Measurements from ENCODE around the gene FBXO11. TPM values are rescaled to one million over a fixed set of nuclear protein-coding genes. Genes with fewer than 3 reads are reported as not detected.
"Not testable (repeated sequence)": the region's sequence is repeated elsewhere in the genome, so short reads cannot be mapped to it uniquely, and the experiment has no call there.

FBXO11 gene
- polyA plus RNA-seq, 3 donors, result 75.8 to 89.1 (median 81.0) TPM

DNA sequence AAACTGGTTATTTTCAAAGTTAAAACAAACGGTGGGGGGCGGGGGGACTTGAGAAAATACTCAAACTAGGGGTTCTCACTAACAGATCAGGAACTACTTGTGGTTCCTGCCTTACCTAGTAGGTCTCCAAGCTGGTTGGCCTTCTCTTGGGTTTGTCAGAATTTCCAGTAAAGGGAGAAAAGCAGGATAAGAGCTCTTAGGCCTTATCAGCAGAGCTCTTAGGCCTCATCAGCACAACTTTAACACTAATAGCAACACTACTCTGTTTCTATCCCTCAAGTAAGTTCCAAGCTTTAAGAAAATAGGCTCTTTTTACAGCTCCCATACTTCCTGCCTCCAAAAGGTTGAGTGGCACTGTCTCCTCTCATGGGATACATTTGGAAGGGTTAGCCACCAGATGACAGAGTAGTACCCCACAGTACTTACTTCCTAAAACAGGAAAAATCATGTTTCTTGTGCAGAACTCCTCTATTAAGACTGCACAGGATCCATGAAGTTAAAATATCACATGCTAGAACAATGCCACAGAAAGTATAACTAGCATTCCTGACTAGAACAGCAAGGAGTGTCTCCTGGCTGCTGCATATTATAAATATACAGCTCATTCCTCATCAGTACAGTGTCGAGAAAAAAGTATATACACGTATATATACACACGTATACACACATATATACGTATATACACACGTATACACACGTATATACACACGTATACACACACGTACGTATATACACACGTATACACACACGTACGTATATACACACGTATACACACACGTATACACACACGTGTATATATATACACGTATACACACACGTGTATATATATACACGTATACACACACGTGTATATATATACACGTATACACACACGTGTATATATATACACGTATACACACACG, 6.1 kb downstream of the FBXO11 start:
- DNase-seq (ENCODE audit: low read depth in 3 of 3, low spot score in 2 of 3), result no peak

DNA sequence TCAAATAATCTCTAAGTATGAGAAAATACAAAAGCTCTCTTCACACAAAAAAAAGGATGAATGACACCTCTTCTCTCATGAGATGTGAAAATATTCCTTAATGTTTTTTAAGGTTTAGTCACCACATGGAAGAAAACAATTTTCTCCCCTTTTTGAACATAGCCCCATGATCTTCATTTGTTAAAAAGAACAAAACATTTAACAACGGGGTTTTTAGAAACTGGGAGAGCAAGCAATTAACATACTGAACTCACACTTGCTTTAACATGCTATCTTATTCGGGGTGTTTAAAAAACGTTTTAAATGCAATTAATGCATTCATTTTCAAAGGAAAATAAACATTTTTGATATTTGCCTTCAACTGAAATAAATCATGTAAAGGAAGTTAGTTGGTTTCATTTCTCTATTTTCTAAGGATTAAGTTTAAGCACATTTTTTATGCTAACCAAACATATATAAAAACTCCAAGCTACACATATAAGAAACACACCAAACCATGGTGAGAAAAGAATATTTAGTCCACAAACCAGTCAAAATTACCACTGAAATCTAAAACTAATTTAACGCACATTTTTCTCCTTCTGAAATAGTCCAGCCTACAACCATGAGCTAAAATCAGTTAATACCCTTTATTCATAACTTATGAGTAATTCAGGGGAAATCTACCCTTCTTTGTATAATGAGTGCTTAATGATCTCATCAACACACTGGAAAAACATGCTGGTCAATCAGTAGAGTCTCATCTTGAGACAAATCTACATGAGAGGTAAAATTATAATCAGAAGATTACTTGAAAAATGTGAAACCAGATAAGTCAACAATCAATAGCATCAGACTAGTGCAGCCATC, 8.2 kb downstream of the FBXO11 start:
- no peak for DNase-seq (ENCODE audit: low read depth in 3 of 3, low spot score in 2 of 3)

DNA sequence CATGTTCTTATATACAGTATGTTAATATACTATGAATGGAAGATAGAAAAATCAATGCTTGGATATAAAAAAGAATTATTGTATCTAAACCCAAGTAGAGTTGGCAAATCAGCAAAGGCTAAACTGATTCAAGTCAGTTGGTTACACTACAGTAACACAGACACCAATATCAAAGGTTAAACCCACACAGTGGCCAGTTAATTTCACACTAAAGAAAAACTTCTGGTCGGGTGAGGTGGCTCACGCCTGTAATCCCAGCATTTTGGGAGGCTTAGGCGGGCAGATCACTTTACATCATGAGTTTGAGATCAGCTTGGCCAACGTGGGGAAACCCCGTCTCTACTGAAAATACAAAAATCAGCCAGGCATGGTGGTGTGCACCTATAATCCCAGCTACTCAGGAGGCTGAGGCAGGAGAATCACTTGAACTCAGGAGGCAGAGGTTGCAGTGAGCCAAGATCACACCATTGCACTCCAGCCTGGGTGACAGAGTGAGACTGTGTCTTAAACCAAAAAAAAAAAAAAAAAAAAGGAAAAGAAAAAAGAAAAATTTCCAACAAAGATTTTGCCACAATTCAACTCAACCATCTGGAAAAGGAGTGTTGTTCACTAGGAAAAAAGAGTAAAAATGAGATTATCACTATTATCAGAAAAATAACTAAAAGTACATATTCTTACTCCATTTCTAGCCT, 9.0 kb downstream of the FBXO11 start:
- DNase-seq (ENCODE audit: low read depth in 3 of 3, low spot score in 2 of 3), result not testable (repeated sequence)

DNA sequence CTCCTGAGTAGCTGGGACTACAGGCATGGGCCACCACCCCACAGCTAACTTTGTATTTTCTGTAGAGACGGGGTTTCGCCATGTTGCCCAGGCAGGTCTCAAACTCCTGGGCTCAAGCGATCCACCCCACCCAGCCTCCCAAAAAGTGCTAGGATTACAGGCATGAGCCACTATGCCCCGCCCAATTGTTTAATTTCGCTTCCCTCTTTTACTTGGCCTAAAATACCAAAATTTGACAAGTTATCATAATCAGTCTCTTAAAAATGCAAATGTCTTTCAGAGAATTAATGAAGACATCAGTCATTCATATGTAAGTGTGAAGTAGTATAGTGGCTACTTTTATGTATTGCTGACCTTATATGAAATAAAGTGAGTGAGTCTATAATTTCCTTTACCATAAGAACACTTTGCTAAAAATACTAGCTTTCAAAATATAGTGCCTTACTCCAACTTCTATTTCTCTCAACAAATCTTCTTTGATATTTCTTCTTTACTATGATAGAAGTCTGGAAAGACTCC, 9.8 kb downstream of the FBXO11 start:
- DNase-seq (ENCODE audit: low read depth in 3 of 3, low spot score in 2 of 3), result no peak

DNA sequence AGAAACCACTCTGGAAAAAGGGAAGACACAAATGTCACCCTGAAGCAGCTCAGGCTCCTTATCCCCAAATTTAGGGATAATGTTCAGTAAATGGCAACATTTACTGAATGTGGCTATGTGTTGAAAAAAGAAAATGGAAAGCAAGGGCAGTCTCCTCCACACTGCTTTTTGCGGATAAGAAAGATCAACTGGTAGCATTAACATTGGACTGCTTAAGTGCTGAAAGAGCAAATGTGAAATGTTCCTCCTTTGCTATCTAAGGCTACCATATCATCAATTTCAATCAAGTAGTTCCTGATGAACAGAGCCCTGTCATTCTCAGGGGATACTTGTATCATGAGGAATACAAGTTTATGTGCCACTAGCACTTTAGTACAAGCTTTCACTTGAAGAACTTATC, 12.5 kb downstream of the FBXO11 start:
- DNase-seq (ENCODE audit: low read depth in 3 of 3, low spot score in 2 of 3), result no peak

DNA sequence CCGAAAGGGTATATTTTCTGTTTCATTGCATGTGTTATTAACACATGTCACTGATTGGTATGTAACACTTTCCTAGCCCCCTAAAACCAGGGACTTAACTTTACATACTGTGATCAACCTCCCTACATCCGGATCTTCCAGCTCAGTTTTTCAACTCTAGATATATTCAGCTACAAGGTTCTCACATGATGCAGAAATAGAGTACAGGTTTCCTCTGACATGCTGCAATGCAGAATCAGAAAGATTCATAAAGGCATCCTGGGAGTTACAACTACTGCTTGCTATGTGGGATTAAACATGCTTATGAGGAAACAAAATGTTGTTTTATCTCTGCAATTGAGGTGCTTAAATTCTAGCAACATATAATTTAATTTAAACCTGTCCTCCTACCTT, 14.0 kb downstream of the FBXO11 start:
- no peak for DNase-seq (ENCODE audit: low read depth in 3 of 3, low spot score in 2 of 3)

DNA sequence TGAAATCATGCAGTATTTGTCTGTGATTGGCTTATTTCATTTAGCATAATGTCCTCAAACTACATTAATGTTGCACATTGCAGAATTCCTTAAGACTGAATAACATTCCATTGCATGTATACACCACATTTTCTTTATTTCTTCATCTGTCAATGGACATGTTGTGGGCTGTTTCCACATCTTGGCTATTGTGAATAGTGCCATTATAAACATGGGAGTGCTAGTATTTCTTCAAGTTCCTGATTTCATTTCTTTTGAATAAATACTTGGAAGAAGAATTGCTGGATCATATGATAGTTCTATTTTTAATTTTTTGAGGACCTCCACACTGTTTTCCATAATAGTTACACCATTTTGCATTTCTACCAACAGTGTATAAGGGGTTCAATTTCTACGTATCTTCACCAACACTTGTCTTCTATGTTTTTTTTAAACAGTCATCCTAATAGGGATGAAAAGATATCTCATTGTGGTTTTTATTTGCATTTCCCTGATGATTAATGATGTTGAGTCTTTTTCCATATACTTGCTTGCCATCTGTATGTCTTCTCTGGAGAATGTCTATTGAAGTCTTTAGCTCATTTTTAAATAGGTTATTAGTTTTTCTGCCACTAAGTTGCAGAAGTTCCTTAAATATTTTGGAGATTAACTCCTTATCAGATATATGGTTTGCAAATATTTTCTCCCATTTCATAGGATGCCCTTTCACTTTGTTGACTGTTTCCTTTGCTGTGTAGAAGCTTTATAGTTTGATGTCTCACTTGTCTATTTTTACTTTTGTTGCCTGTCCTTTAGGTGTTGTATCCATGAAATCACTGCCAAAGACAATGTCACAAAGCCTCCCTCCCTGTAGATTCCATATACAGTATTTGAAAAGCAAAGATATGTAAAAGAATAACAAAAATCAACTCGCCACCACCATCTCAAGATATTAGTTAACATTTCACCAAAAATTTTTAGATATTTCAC, 14.6 kb downstream of the FBXO11 start:
- DNase-seq (ENCODE audit: low read depth in 3 of 3, low spot score in 2 of 3), result no peak

DNA sequence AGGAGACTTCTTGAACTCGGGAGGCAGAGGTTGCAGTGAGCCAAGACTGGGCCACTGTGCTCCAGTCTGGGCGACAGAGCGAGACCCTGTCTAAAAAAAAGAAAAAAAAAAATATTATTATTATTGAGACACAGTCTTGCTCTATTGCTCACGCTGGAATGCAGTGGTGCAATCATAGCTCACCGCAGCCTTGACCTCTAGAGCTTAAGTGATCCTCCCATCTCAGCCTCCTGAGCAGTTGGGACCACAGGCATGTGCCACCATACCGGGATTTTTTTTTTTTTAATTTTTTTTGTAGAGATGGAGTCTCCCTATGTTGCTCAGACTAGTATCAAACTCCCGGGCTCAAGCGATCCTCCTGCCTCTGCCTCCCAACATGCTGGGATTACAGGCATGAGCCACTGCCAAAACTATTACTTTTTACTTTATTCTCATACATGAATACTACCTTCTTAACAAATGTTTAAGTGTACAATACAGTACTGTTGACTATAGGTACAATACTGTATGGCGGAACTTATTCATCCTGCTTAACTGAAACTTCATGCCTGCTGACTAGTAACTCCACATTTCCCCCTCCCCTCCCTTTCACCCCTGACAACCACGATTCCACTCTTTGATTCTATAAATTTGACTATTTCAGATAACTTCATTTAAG, 15.5 kb downstream of the FBXO11 start:
- DNase-seq (ENCODE audit: low read depth in 3 of 3, low spot score in 2 of 3), result no peak

DNA sequence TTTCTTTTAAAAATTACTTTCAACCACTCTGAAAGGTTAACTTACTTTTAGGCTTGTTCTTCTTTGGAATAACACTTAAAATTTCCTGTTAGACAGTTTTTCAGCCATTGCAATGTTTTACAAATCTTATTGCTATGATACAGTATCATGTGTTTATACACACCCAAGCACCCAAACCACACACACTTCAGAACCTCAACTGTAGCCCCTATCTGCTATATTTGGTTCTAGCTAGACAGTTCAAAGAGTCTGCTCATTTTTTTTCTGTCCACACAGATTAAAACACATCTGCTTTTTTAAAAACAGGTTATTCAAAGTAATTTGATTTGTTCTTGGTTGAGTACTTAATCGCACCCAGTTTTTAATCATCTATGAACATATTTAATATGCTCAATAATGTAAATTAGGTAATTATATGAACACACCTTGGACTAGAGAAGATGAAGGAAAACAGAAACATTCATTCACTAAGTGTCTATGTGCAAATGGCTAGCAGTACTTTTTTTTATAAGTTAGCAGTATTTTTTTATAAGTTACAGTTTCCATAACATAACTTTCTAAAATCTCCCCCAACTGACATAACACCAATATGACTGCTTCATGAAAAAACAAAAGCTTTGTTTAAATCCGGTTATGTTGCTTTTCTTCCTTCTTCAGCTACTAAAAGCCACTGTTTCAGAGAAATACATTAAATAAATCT, 17.6 kb downstream of the FBXO11 start:
- no peak for DNase-seq (ENCODE audit: low read depth in 3 of 3, low spot score in 2 of 3)

DNA sequence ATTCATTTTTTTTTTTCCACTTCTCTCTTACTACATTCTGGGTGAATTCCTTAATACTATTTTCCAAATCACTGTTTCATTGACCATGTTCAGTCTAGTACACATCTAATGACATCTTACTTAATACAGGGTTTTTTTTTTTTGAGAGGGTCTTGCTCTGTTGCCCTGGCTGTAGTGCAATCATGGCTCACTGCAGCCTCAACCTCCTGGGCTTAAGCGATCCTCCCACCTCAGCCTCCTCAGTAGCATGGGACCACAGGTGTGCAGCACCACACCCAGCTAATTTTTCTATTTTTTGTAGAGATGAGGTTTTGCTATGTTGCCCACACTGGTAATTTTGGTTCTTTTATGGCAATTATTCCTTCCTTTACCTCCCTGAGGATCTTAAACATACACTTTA, 29.4 kb downstream of the FBXO11 start:
- DNase-seq (ENCODE audit: low read depth in 3 of 3, low spot score in 2 of 3), result no peak

DNA sequence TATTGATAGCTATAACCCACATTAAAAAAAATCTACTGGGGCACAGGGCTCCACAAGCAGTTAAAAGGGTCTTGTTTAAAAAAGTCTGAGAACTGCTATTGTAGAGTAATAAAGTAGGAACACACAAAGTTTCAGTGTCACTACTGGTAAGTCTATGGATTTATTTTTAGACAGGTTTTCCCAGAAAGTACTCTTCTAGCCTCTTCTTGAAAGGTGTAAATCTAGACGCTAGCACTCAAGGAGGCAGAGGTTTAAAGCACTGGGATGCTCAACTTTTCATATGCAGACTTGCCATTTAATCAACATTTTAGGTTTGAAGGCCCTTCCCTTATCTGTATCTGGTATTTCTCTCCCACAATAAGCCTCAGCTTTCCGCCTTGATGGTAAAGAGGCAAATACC, 33.4 kb downstream of the FBXO11 start:
- DNase-seq (ENCODE audit: low read depth in 3 of 3, low spot score in 2 of 3), result no peak

DNA sequence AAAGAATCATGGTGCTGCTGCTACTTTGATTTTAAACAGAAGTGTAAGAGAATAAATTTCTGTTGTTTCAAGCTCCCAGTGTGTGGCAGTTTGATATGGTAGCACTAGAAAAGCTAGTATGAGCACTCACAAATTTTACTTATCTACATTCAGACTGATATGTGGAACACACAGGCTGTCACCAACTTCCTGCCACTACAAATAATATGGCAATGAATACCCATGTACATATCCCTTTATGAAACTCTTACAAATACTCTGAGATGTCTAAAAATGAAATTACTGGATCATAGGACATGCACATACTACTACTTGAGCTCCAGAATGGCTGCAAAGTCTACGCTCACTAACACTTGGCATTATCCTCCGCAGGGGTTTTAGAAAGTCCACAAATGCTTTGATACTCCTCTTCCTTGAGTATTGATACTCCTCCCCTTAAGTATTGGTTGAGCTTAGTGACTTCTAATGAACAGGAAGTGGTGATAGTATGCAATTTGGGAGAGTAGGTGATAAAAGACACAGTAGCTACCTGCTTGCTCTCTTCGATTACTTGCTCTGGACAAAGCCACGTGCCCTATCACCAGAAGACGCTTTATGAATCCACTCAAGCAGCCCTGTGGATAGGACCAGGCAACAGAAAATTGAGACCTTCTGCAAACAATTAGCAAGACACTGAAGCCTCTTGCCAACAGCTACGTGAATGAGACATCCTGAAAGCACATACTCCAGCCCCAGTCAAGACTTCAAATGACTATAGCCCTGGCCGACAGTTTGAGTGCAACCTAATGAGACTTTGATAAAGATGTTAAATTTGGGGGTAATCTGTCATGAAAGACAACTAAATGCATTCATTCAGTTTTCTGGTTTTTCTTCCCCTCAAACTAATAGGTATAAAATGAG, 35.4 kb downstream of the FBXO11 start:
- DNase-seq (ENCODE audit: low read depth in 3 of 3, low spot score in 2 of 3), result no peak

DNA sequence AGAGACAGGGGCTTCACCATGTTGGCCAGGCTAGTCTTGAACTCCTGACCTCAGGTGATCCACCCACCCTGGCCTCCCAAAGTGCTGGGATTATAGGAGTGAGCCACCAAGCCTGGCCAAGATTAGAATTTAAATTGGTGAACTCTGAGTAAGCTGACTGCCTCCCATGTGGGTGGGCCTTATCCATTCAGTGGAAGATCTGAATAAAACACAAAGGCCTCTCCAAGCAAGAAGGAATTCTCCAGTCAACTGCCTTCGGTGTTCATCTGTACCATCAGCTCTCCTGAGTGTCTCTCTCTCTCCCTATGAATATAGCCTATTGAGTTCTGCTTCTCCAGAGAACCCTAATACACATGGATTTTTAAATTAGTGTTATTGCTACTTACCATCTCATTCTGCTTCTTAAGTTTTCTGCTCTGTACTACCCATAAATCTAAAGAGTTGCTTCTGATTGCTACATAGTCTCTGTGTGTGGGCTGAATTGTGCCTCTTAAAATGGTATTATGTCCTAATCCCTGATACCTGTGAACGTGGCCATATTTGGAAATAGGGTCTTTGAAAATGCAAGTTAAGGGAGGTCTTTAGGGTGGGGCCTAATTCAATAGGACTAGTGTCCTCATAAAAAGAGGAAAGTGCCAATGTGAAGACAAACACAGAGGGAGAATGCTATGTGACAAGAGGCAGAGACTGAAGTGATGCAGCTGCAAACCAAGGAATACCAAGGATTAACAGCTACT, 36.3 kb downstream of the FBXO11 start:
- DNase-seq (ENCODE audit: low read depth in 3 of 3, low spot score in 2 of 3), result no peak

DNA sequence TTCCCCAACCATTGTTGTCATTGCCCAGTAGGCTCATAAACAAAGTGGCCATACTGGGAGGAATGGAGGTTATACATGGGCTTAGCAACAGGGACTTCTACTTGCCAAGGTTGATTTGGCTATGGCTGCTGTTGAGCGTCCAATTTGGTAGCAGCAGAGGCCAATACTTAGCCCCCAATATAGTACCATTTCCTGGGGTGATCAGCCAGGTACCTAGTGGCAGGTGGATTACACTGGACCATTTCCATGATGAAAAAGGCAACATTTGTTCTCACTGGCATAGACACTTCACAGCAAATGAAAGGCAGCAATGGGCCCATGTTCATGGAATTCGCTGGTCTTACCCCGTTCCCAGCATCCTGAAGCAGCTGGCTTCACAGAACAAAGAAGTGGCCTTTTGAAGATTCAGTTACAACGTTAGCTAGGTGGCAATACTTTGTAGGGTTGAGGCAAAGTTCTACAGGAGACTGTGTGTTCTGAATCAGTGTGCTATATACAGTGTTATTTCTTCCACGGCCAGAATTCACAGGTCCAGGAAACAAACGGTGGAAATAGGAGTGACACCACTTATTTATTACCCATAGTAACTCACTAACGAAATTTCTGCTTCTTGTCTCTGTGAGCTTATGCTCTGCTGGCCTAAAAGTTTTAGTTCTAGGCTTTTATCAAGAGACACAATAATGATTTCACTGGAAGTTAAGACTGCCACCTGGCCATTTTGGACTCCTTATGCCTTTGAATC, 37.5 kb downstream of the FBXO11 start:
- DNase-seq (ENCODE audit: low read depth in 3 of 3, low spot score in 2 of 3), result no peak

DNA sequence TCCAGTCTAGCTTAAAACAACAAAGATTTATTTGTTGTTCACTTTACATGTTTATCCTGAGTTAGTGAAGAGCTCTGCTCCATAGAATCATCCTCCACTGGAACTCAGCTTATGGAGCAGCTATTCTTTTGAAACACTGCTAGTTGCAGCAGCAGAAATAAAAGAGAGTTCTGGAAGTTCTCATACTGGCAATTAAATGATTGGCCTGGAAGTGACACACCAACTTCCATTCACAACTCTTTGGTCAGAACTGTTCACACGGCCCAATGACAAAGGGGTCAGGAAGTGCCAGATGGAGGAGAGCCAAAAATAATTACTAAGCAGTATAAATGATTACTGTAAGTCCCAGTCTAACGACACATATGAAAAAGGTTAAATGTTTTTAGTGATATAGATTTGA, 39.1 kb downstream of the FBXO11 start:
- DNase-seq (ENCODE audit: low read depth in 3 of 3, low spot score in 2 of 3), result peak in 2 of 3 donors; percentile 8 to 15

DNA sequence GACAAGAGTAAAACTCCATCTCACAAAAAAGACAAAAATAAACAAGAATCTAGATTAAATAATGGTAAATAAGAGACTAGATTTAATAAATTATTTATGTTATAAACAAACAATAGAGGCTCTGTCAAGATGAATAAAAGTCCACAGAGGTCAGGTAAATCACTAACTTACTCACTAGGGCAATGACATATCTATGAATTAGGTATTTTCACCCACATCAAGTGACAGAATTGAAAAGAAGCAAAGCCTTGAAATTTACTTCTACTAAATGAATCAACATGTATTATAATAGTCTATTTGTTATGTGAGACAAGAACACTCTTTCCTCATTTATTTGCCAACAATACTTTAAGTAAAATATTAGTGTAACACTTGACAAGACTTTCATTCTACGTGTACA, 41.7 kb downstream of the FBXO11 start:
- no peak for DNase-seq (ENCODE audit: low read depth in 3 of 3, low spot score in 2 of 3)

All from right renal cortex interstitium (tissue), 3 donors.